GM21825 (cell line): ENCODE results near the gene SRA1.

Experiments
- ATAC-seq: cut with Tn5 transposase; IDR thresholded peaks from one replicate; pipeline ENCODE4 v1.9.1; 2021; ENCODE audit warnings: mild to moderate bottlenecking, moderate library complexity; ENCODE audit not compliant: unreplicated experiment

The SRA1 gene

GRCh38 chr5:140571105-140571504, 13.8 kb upstream of the SRA1 start:
- ATAC-seq: no peak

DNA sequence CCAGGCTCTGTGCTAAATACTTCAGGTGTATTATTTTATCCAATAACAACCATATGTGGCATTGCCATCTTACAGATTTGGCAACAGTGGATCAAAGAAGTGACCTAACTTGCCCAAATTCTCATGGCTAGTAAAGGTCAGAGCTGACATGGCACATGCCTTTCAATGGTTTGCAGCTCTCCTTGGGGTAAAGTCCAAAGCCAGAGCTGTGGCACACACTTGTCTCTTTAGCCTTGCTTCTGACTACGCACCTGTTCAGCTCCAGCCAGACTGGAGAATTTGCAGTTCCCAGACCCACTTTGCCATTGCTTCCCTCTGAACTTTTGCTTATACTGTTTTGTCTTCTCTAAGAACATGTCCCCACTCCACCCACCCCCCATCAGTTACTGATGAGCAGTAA, 13.2 kb upstream of the SRA1 start:
- no peak for ATAC-seq

- no peak for ATAC-seq
Measured at GRCh38 chr5:140570058-140570457, 12.8 kb upstream of the SRA1 start.

DNA sequence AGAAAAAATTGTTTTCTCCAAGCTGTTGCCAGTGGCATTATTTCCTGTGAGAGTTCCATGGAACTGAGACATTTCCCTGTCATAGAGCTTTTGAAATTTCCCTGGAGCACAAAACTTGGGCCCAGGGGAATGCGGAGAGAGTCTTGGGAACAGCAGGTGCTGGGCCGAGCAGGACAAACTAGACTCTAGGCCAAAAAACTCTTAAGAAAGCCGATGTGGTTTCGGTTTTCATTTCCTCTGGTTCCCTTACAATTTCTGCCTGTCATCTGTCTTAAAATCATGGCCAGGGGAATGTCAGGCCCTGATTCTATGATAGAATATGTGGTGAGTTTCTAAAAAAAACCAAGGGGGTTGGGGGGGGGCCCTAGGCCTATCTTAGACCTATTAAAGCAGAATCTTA, 11.9 kb upstream of the SRA1 start:
- ATAC-seq: no peak

DNA sequence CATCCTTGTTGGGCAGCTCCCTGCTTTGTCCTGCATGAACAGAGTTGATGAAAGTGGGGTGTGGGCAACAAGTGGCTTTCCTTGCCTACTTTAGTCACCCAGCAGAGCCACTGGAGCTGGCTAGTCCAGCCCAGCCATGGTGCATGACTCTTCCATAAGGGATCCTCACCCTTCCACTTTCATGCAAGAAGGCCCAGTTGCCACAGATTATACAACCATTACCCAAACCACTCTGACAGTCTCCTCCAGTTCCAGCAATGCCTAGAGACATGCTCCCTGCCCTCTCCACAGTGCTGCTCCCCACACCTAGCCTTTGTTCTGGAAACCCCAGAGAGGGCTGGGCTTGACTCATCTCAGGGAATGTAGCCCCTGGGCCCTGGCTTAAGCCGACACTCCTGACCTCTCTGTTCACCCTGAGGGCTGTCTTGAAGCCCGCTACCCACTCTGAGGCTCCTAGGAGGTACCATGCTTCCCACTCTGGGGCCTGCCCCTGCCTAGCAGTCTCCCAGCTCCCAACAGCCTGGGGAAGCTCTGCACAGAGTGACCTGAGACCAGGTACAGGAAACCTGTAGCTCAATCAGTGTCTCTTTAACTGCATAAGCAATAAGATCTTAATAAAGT, 11.3 kb upstream of the SRA1 start:
- ATAC-seq: no peak

DNA sequence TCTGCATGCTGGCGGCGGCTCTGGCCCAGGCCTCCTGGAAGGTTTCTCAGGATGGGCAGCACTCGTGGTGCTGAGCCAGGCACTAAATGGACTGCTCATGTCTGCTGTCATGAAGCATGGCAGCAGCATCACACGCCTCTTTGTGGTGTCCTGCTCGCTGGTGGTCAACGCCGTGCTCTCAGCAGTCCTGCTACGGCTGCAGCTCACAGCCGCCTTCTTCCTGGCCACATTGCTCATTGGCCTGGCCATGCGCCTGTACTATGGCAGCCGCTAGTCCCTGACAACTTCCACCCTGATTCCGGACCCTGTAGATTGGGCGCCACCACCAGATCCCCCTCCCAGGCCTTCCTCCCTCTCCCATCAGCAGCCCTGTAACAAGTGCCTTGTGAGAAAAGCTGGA, 10.6 kb upstream of the SRA1 start:
- ATAC-seq: no peak

- no peak for ATAC-seq
Measured at GRCh38 chr5:140567136-140567818, 10.0 kb upstream of the SRA1 start.

DNA sequence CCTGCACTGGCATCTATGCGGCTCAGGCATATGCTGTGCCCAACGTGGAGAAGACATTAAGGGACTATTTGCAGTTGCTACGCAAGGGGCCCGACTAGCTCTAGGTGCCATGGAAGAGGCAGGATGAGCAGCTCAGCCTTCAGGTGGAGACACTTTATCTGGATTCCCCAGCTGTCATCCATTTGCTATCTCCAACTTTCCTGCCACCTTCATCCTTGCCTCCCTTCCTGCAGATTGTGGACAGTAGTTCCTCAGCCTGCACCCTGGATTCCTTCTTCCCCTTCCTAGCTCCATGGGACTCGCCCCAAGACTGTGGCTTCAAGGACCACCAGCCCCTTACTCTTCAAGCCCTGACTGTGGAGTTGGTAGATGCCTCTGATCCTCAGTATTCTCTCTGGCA, 9.4 kb upstream of the SRA1 start:
- ATAC-seq: no peak

DNA sequence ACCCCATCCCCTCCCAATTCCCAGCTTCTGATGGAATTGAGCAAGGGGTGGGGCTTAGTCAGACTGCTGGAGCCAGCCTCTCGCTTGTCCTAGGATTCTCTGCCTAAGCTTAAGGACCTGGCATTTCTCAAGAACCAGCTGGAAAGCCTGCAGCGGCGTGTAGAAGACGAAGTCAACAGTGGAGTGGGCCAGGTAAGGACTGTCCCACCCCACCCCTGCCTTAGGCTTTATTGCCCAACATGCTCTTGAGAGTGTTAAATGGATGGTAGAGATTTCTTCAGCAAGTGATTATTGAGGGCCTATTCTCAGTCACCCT, 8.5 kb upstream of the SRA1 start:
- no peak for ATAC-seq

- ATAC-seq: peak; percentile 0
Measured at GRCh38 chr5:140565024-140565779, 7.9 kb upstream of the SRA1 start.

GRCh38 chr5:140564196-140565023, 7.1 kb upstream of the SRA1 start, which contains the start of the genes APBB3 and SLC35A4:
Gene APBB3 (minus strand): TSS chr5:140564598. CDS start chr5:140564245, 353 bp downstream.
Gene SLC35A4 (plus strand): TSS chr5:140564828. CDS start chr5:140567170, 2,342 bp downstream.
- peak; percentile 81 for ATAC-seq

DNA sequence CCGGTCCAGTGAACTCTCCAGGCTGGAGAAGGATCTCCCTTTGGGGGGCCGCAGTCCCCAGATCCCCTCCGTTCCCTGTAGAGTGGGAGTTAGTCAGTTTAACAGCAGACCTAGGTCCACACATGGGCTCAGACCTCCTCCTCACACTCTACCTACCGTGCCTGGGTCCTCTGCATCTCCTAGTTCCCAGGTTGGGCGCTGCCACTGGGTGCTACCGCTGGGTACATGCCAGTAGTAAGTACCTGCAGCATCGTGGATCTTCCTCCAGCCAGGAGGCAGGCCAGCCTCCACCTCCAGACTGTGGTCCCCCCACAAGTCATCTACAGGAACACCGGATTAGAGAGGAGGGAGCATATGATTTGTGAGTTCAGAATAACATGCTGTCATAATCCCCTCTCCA, 6.3 kb upstream of the SRA1 start:
- ATAC-seq: no peak

DNA sequence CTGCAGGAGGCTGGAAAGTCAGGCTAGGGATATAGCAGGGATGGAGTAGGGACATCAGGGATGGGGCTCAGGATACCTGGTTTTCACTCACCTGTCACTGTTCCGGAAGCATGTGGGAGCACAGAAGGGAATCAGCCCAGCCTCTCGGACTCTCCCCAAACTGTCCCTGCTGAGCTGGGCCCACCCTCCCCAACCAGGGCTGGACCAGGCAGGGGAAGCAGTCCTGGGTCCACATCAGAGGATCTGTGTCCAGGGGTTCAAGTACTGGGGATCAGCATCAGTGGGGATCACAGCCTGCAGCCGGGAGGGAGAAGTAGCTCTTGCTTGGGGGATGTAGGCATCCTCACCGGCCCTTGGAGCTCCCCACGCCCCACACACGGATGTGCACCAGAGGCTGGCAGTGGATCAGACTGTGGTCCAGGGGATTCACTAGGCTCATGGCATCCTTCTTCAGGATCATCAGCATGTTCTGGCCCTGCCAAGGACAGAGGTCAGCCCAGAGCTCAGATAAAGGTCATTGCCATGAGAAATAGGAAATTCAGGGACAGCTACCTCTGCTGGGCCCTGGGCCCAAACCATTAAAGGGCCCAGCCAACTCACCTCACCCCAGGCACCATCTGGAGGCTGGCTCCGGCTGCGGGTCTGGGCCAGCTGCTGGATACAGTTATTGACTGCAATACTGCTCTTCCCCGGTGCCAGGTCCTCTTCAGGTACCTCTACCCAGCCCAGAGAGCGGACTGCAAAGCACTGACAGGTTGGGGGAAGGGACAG, 4.7 kb upstream of the SRA1 start:
- ATAC-seq: no peak

DNA sequence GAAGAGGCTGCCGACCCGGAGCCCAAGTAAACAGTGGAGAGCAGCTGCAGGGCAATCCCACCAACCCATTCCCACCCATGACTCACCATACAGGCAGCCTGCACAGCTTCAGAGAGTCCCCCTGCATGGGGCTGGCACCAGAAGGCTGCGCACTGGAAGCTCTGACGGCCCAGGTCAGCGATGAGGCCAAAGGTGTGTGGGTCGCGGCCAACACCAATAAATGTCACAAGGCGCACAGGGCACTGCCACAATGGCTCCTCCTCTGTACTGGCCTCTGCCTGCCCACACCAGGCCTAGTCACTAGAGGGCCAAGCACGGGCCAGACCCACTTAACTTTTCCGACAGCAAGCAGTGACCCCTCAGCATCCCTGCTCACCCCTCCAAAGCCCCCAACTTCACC, 3.0 kb upstream of the SRA1 start:
- no peak for ATAC-seq

- no peak for ATAC-seq
Measured at GRCh38 chr5:140558542-140558941, 1.3 kb upstream of the SRA1 start.

- ATAC-seq: no peak
Measured at GRCh38 chr5:140557965-140558364, 692 bp upstream of the SRA1 start.

- no peak for ATAC-seq
Measured at GRCh38 chr5:140556438-140556837, 835 bp downstream of the SRA1 start.

DNA sequence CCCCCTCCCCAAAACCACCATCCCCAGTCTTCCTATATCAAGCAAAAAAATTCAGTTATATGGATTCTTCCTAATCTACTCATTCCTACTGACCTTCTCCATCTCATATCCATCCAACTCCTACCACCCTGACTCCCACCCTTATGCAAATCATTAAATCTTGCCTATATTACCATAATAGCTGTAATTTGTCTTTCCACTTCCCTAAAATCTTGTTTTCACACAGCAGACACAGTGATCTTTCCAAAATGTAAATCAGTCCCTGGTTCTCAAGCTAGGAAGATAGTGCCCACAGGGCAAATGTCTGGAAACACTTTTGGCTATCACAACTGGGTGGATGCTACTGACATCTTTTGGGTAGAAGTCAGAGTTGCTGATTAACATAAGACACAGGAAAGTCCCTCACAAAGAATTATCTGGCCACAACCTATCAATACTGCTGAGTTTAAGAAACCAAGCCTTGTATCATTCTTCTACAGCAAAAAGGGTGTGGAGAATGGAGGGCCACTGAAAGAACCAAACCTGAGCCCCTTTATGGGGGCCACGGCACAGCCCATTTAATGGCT, 1.4 kb downstream of the SRA1 start:
- no peak for ATAC-seq

GRCh38 chr5:140554454-140554853, 2.8 kb downstream of the SRA1 start:
- ATAC-seq: no peak

- ATAC-seq: no peak
Measured at GRCh38 chr5:140553657-140554056, 3.6 kb downstream of the SRA1 start.
